Body of pancreas (tissue), 4 donors: Measurements from ENCODE around the gene STAC.

Experiments used
- POLR2A ChIP-seq, 3 donors: fragments of 450-650 bp; IDR thresholded peaks; one replicate each; pipeline ENCODE4 v1.6.1; 2016; ENCODE audit warnings: antibody characterized with exemption in 3 of 3, mild to moderate bottlenecking in 2 of 3
- TF ChIP-seq, protein P1 (sequence below), 7 experiments: fragments of 450-650 bp in 4 of 7; fragments of 200-600 bp in 3 of 7; sonication (generic) in 3 of 7; IDR thresholded peaks; one replicate each; pipeline ENCODE4 v1.5.1; 2016 to 2019; ENCODE audit warnings: antibody characterized with exemption in 7 of 7

GRCh38 chr3:36401056-36401455, 20.8 kb downstream of the STAC start:
- TF ChIP-seq POLR2A (IDR thresholded peaks at IDR 0.05): no peak
- TF ChIP-seq, protein P1, sequence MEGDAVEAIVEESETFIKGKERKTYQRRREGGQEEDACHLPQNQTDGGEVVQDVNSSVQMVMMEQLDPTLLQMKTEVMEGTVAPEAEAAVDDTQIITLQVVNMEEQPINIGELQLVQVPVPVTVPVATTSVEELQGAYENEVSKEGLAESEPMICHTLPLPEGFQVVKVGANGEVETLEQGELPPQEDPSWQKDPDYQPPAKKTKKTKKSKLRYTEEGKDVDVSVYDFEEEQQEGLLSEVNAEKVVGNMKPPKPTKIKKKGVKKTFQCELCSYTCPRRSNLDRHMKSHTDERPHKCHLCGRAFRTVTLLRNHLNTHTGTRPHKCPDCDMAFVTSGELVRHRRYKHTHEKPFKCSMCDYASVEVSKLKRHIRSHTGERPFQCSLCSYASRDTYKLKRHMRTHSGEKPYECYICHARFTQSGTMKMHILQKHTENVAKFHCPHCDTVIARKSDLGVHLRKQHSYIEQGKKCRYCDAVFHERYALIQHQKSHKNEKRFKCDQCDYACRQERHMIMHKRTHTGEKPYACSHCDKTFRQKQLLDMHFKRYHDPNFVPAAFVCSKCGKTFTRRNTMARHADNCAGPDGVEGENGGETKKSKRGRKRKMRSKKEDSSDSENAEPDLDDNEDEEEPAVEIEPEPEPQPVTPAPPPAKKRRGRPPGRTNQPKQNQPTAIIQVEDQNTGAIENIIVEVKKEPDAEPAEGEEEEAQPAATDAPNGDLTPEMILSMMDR (IDR thresholded peaks at IDR 0.05): no peak
